ENCODE data around the gene QKI.
"Not testable (repeated sequence)": the region's sequence is repeated elsewhere in the genome, so short reads cannot be mapped to it uniquely, and the experiment has no call there.

QKI gene

GRCh38 chr6:163414946-163415619 is 565 bp downstream of the QKI start:
- no peak for DNase-seq (ENCODE audit: low read depth in 2 of 2)

GRCh38 chr6:163415620-163416556 is 1.4 kb downstream of the QKI start:
- DNase-seq (ENCODE audit: low read depth in 2 of 2) = peak in 1 of 2 donors; percentile 12

DNA sequence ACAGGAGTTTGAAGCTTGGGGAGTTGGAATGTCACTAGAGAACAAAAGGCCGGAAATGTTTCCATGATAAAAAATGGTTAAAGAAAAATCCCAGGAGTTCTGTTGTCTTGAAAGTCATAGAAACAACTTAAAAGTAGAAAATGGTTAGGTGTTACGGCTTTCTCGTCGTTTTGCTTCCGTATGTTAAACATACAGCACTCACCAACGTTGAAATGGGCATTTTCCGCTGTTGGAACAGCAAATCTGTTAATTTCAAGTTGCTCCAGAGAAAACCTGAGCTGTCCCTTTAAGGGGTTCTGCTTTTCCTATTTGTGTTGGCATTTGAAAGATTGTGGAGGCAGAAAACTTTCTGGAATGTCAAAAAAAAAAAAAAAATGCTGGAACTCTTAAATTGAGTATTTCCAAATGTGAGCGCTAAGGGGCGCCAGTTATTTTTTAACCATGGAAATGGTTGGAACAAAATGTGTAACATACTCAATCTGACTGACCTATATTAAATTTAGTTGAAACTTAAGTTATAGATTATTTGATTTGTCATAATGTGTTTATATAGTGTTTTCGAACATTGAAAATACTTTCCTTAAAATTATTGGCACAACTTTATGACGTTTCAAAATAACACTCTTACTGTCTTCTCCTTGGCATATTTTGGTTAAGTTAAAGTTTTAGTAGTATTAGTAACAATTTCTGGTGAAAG is 2.2 kb downstream of the QKI start:
- no peak for DNase-seq (ENCODE audit: low read depth in 2 of 2)

GRCh38 chr6:163417595-163417994 is 3.1 kb downstream of the QKI start:
- no peak for DNase-seq (ENCODE audit: low read depth in 2 of 2)

DNA sequence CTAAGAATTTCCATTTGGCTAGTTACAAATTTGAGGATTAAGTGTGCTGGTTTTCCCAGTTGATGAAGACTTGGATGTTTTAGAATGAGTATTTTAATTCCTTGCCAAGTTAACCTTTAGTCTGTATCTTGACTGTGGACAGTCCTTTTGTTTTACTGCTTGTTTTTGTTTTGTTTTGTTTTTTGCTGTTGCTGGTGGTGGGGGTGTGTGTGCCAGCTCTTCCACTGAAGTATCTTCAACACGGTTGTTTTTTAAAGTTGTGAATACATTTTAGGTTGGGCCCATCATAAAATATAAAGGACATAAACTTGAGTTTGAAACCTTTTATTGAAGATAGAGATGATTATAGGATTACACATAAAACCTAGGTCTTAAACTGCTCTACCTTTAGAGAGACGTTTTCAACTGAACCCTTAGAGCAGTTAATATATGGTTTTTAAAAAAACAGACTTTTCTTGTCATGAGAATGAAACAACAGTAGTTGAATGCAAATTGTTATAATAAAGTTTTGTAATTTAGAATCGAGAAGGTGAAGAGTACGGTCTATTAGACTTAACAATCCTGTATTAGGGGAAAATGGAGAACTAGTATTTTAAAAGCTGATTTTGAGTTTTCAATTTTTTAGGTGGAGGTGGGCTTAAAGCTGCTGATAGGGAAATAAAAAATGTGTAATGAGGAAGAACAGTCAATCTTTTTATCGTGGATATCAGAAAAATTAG is 4.0 kb downstream of the QKI start:
- no peak for DNase-seq (ENCODE audit: low read depth in 2 of 2)

DNA sequence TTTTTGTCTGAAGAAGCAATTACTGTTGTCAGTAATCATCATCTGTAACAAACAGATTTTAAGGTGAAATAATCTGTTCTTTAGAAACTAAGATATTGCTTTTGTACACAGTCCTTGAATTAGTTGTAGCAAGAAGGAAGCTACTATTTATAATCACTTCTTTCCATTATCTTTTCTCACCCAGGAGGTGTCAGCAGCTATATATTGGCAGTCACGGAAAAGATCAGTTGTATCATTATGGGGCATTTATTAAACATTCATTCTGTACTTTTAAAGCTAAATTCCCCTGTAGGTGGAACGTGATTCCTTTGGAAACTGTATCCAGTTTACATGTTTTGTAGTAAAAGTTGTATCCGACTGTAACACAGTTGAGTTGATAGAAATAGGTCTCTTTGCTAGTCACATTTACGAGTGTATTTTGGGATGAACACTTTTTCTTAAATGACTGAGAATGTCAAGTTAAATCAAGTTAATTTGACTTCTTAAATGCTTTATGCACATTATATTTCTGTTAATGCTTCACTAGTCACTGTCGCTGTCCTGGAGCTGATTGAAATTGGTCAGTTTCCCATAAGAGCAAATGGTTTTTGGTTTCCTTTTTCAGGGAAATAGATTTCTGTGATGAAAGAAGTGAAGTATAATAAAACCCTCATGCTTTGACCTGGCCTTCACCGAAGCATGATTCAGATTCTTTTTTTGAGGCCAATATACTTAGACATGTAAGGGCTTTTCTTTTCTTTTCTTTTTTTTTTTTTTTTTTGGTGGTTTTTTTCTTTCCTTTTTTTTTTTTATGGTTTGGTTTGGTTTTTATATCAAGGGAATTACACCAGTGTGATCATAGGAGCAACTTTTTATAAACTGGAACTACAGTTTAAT is 5.1 kb downstream of the QKI start:
- no peak for DNase-seq (ENCODE audit: low read depth in 2 of 2)

DNA sequence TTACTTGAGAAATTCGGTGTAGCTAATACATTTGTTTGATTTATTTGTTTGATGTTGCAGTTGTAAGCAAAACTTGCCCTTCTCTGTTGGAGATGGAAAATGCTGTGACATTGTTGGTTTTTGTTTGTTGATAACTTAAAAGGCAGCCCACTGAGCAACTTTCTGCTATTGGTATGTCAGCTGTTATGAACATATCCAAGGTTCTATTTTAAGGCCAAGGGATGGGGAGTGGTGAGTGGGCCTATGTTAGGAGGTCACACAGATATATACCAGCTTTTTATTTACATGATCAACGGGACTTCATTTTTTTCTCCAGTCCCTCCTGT is 5.7 kb downstream of the QKI start:
- no peak for DNase-seq (ENCODE audit: low read depth in 2 of 2)

DNA sequence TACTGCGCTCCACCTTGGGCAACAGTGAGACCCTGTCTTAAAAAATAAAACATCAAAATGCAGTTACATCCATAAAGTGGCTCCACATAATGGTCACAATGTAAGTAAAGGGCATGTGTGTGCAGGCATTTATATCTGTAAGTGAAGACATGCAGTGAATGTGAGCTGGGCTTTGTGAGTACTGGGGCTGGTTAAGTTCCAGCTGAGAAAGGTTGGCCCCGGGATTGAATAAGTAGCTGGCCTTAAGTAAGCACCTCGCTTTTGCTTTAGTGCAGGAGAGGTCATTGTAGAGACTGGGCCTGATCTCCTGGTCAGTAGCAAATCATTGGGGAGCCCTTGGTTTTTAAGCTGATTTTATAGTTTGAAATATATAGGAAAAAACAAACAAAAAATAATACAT is 8.0 kb downstream of the QKI start:
- DNase-seq (ENCODE audit: low read depth in 2 of 2) = no peak

GRCh38 chr6:163423696-163424095 is 9.2 kb downstream of the QKI start:
- DNase-seq (ENCODE audit: low read depth in 2 of 2) = no peak

- DNase-seq (ENCODE audit: low read depth in 2 of 2) = no peak
These were observed 13.2 kb downstream of the QKI start for GRCh38 chr6:163427498-163428254.

DNA sequence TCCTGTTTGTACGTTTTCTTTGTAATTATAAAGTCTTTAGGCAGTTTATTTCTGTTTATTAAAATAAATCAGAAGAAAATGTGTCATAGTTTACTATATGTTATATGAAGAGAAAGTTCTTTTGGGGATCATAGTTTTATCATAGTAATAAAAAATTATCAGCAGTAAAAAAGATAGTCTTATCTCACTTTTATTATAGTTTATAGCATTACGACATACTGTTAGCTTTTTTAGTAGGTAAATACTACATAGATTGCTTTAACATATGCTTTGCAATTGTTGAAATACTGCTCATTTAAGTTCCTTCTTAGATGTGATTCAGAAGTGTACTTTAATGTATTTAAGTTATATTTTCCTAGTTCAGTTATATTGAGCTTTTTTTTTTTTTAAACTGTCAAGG is 13.9 kb downstream of the QKI start:
- no peak for DNase-seq (ENCODE audit: low read depth in 2 of 2)

DNA sequence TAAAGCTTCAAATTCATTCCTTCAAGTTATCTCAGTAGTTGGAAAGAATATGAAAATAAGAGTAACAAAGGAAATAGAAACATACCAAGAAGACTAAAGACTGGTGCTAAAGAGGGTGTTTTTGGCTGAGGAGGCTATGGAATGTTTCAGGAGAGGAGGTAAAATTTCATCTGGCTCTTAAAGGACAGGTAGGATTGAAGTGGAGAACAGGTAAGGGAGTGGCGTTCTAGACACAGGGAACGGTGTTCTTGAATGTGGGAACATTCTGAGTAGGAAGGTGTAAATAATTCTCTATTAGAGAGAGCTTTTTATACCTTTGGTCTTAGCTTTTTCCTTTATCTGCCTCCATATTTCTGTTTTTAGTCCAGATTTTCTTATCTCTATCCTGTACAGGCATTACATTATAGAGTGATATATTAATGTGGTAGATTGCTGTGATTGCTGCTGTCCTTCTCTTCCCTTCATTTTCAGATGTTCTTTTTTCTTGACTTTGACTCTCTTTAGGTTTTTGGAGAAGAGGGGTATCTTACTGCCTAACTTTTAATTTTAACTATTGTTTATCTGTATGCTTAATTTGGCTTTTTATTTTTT is 15.4 kb downstream of the QKI start:
- no peak for DNase-seq (ENCODE audit: low read depth in 2 of 2)

- DNase-seq (ENCODE audit: low read depth in 2 of 2) = no peak
These were observed 17.8 kb downstream of the QKI start for GRCh38 chr6:163432300-163432699.

- not testable (repeated sequence) for DNase-seq (ENCODE audit: low read depth in 2 of 2)
These were observed 19.0 kb downstream of the QKI start for GRCh38 chr6:163433486-163433885.

DNA sequence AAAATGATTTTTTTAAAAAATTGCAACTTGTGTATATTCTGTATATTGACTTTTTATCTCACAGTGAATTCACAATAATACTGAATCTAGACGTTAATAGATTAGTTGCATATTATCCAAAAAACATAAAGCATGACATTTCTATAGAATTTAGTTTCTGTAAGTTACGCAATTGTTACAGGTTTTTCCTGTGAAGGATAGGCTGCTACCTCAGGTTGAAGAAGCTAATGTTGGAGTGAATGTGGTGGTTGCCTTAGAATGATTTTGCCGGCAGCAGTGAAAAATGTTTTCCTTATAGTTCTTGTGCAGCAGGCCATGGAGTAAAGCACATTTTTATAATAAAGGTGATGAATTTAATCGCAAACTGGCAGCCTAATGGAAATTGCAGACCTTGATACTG is 20.5 kb downstream of the QKI start:
- no peak for DNase-seq (ENCODE audit: low read depth in 2 of 2)

GRCh38 chr6:163436843-163437242 is 22.3 kb downstream of the QKI start:
- DNase-seq (ENCODE audit: low read depth in 2 of 2) = no peak

- DNase-seq (ENCODE audit: low read depth in 2 of 2) = no peak
These were observed 22.9 kb downstream of the QKI start for GRCh38 chr6:163437466-163437865.

- DNase-seq (ENCODE audit: low read depth in 2 of 2) = no peak
These were observed 23.9 kb downstream of the QKI start for GRCh38 chr6:163438298-163438939.

- no peak for DNase-seq (ENCODE audit: low read depth in 2 of 2)
These were observed 24.4 kb downstream of the QKI start for GRCh38 chr6:163438940-163439335.
